Karpas-422 (cell line): ENCODE measurements around the gene IFT57. TPM values are rescaled to one million over a fixed set of nuclear protein-coding genes. Genes with fewer than 3 reads are reported as not detected.

Experiments used
- DNase-seq: peaks from one replicate; pipeline ENCODE4 v3.0.0-alpha.2; 2015
- H2AFZ ChIP-seq: fragments of 200-600 bp; sonication (generic); 2 replicates; pipeline ENCODE4 v1.6.1; 2014; ENCODE audit warnings: antibody characterized with exemption, low read length, mixed read lengths
- H3K27ac ChIP-seq: fragments of 200-600 bp; sonication (generic); 2 replicates; pipeline ENCODE4 v1.5.1; 2014; ENCODE audit warnings: mild to moderate bottlenecking, low read length, moderate library complexity
- H3K27me3 ChIP-seq: fragments of 200-600 bp; sonication (generic); 2 replicates; pipeline ENCODE4 v1.6.1; 2014; ENCODE audit warnings: low read length, mixed read lengths
- H3K36me3 ChIP-seq: fragments of 200-600 bp; sonication (generic); 2 replicates; pipeline ENCODE4 v1.6.1; 2014; ENCODE audit warnings: low read length, mixed read lengths; ENCODE audit not compliant: insufficient read depth
- H3K4me1 ChIP-seq: fragments of 200-600 bp; sonication (generic); 2 replicates; pipeline ENCODE4 v1.6.1; 2014; ENCODE audit warnings: mild to moderate bottlenecking, low read length, mixed read lengths
- H3K4me2 ChIP-seq: fragments of 200-600 bp; sonication (generic); 2 replicates; pipeline ENCODE4 v1.6.1; 2014; ENCODE audit warnings: low read length, low read depth, mild to moderate bottlenecking; ENCODE audit not compliant: poor library complexity, severe bottlenecking
- H3K4me3 ChIP-seq: fragments of 200-600 bp; sonication (generic); 2 replicates; pipeline ENCODE4 v1.5.1; 2014; ENCODE audit warnings: mild to moderate bottlenecking, antibody characterized with exemption, low read length, mixed read lengths
- H3K79me2 ChIP-seq: fragments of 200-600 bp; sonication (generic); 2 replicates; pipeline ENCODE4 v1.6.1; 2014; ENCODE audit warnings: mild to moderate bottlenecking, low read length, mixed read lengths
- H3K9ac ChIP-seq: fragments of 200-600 bp; sonication (generic); 2 replicates; pipeline ENCODE4 v1.6.0; 2014; ENCODE audit warnings: low read length
- H3K9me2 ChIP-seq: fragments of 200-600 bp; sonication (generic), shearing (Covaris generic); replicated peaks from 2 replicates; pipeline ENCODE4 v1.6.0; 2014; ENCODE audit warnings: mild to moderate bottlenecking, low read length, moderate library complexity; ENCODE audit not compliant: insufficient read depth
- H3K9me3 ChIP-seq: fragments of 300-700, 200-600 bp; sonication (generic); 2 replicates; pipeline ENCODE4 v1.6.1; 2014; ENCODE audit warnings: low read length, mixed read lengths
- H4K20me1 ChIP-seq: fragments of 200-600 bp; sonication (generic); 2 replicates; pipeline ENCODE4 v1.6.1; 2014; ENCODE audit warnings: mild to moderate bottlenecking, antibody characterized with exemption, low read length, low read depth; ENCODE audit not compliant: insufficient read depth
- total RNA-seq: library from RNA; depleted of rRNA; stranded (reverse); fragments of >200 nt; shearing (Covaris generic); gene quantifications from 2 replicates; pipeline ENCODE4 v1.2.3, GENCODE V29; 2014; ENCODE audit warnings: low replicate concordance

The IFT57 gene
- total RNA-seq, 1 experiment from 2014 or later: 93.4 TPM

GRCh38 chr3:108127301-108127988, 94.8 kb downstream of the IFT57 start:
- peaks cover 79% of the 10 kb centered on the region for H3K4me1 ChIP-seq
- H3K27me3 ChIP-seq: no peaks in the 10 kb centered on the region
- no peak overlapping the region for H3K4me3 ChIP-seq
- no peak overlapping the region for H3K9ac ChIP-seq
- no peaks in the 10 kb centered on the region for H4K20me1 ChIP-seq
- H3K79me2 ChIP-seq: no peaks in the 10 kb centered on the region
- no peaks in the 10 kb centered on the region for H3K9me3 ChIP-seq
- H3K4me2 ChIP-seq: peak overlapping the region; percentile 22
- peak overlapping the region; percentile 8; the same call in 1 of the 2 replicates for H2AFZ ChIP-seq
- peak; percentile 52 for DNase-seq
- no peaks in the 10 kb centered on the region for H3K9me2 ChIP-seq
- no peak overlapping the region for H3K27ac ChIP-seq
- H3K36me3 ChIP-seq: no peaks in the 10 kb centered on the region

DNA sequence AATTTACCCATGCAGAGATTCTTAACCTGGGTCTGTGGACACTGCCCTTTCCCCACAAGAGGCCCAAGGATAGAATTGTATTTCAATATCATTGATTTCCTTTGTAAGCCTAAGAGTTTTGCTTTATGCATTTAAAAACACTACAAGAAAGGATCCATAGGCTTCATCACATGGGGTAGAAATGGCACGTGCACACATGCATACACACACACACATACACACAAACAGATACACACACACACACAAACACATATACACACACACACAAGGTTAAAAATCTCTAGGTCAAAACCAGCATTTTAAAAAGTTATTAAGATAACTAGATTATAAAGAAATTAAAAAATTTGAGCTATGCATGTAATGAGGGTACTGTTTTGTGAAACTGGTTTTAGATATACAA, 95.9 kb downstream of the IFT57 start:
- Histone ChIP-seq H3K9me2 (no peaks in the 10 kb centered on the region), H3K27me3 (no peaks in the 10 kb centered on the region), H4K20me1 (no peaks in the 10 kb centered on the region), H3K9me3 (no peaks in the 10 kb centered on the region), H3K4me3 (peak overlapping the region; percentile 64), H3K79me2 (no peaks in the 10 kb centered on the region), H3K27ac (peak overlapping the region; percentile 97), H3K36me3 (no peaks in the 10 kb centered on the region), H2AFZ (no peak overlapping the region), H3K9ac (peak overlapping the region; percentile 85), H3K4me1 (peaks cover 68% of the 10 kb centered on the region), H3K4me2 (peak overlapping the region; percentile 92)
- DNase-seq: no peak

GRCh38 chr3:108125550-108126071, 96.6 kb downstream of the IFT57 start:
- peak; percentile 83 for DNase-seq
- Histone ChIP-seq H3K27ac (peak overlapping the region; percentile 97), H3K9ac (peak overlapping the region; percentile 85), H4K20me1 (no peaks in the 10 kb centered on the region), H3K4me2 (peak overlapping the region; percentile 92), H3K79me2 (no peaks in the 10 kb centered on the region), H3K9me2 (no peaks in the 10 kb centered on the region), H3K27me3 (no peaks in the 10 kb centered on the region), H3K4me1 (peaks cover 60% of the 10 kb centered on the region), H3K4me3 (peak overlapping the region; percentile 64), H2AFZ (no peak overlapping the region; the same call in 1 of the 2 replicates), H3K36me3 (no peaks in the 10 kb centered on the region), H3K9me3 (no peaks in the 10 kb centered on the region)

GRCh38 chr3:108125153-108125543, 97.1 kb downstream of the IFT57 start:
- Histone ChIP-seq H3K27ac (peak overlapping the region; percentile 97), H4K20me1 (no peaks in the 10 kb centered on the region), H3K79me2 (no peaks in the 10 kb centered on the region), H3K9me2 (no peaks in the 10 kb centered on the region), H3K9ac (peak overlapping the region; percentile 85), H3K27me3 (no peaks in the 10 kb centered on the region), H3K9me3 (no peaks in the 10 kb centered on the region), H3K4me2 (peak overlapping the region; percentile 92), H2AFZ (no peak overlapping the region; the same call in 1 of the 2 replicates), H3K4me1 (peaks cover 56% of the 10 kb centered on the region), H3K4me3 (peak overlapping the region; percentile 64), H3K36me3 (no peaks in the 10 kb centered on the region)
- peak; percentile 61 for DNase-seq

GRCh38 chr3:108124337-108125152, 97.7 kb downstream of the IFT57 start:
- peak overlapping the region; percentile 64 for H3K4me3 ChIP-seq
- H3K27me3 ChIP-seq: no peaks in the 10 kb centered on the region
- peak; percentile 95 for DNase-seq
- peak overlapping the region; percentile 85 for H3K9ac ChIP-seq
- H3K9me3 ChIP-seq: no peaks in the 10 kb centered on the region
- no peaks in the 10 kb centered on the region for H3K79me2 ChIP-seq
- no peaks in the 10 kb centered on the region for H3K9me2 ChIP-seq
- H2AFZ ChIP-seq: peak overlapping the region; percentile 63; the same call in 1 of the 2 replicates
- H3K4me2 ChIP-seq: peak overlapping the region; percentile 92
- H3K27ac ChIP-seq: peak overlapping the region; percentile 97
- H3K4me1 ChIP-seq: peaks cover 51% of the 10 kb centered on the region
- H3K36me3 ChIP-seq: no peaks in the 10 kb centered on the region
- no peaks in the 10 kb centered on the region for H4K20me1 ChIP-seq

DNA sequence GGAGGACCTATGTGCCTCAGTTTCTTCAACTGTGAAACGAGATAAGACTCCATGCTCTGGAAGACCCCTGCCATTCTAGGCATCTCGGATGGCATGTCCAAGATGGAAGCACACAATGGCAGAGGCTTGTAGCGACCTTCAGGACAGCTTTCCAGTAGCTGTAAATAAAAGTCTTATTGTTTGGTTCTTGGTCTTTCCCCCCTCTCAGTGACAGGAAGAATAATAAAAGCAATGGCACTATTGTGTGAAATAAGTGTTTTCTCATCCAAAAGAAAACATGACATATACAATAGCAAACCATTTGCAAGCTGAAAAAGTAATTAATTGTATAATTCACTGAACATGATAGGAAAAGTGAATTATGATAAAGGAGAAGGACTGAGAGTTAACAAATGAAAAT, 98.9 kb downstream of the IFT57 start:
- Histone ChIP-seq H3K4me1 (peaks cover 48% of the 10 kb centered on the region), H2AFZ (no peak overlapping the region), H3K9me3 (no peaks in the 10 kb centered on the region), H3K4me3 (no peak overlapping the region; the same call in 1 of the 2 replicates), H3K27ac (peak overlapping the region; percentile 97), H4K20me1 (no peaks in the 10 kb centered on the region), H3K9ac (no peak overlapping the region), H3K36me3 (no peaks in the 10 kb centered on the region), H3K79me2 (no peaks in the 10 kb centered on the region), H3K9me2 (no peaks in the 10 kb centered on the region), H3K27me3 (no peaks in the 10 kb centered on the region), H3K4me2 (peak overlapping the region; percentile 92)
- no peak for DNase-seq

- Histone ChIP-seq H2AFZ (no peak overlapping the region), H3K9me3 (no peaks in the 10 kb centered on the region), H3K4me2 (no peak overlapping the region), H3K9ac (no peak overlapping the region), H3K36me3 (no peaks in the 10 kb centered on the region), H3K27me3 (no peaks in the 10 kb centered on the region), H4K20me1 (no peaks in the 10 kb centered on the region), H3K4me3 (no peak overlapping the region), H3K79me2 (no peaks in the 10 kb centered on the region), H3K27ac (no peak overlapping the region), H3K4me1 (peaks cover 45% of the 10 kb centered on the region), H3K9me2 (no peaks in the 10 kb centered on the region)
- no peak for DNase-seq
Measured at GRCh38 chr3:108122276-108122675, 99.9 kb downstream of the IFT57 start.
